Mesothelial cell of epicardium (in vitro differentiated cells): Measurements from ENCODE around the gene CABLES2. TPM values are rescaled to one million over a fixed set of nuclear protein-coding genes. Genes with fewer than 3 reads are reported as not detected.

Source experiments
- DNase-seq, 2 experiments: peaks; one replicate each; pipeline ENCODE4 v3.0.0; 2021; ENCODE audit warnings: low spot score in 2 of 2; ENCODE audit not compliant: unreplicated experiment in 2 of 2
- H3K27ac Mint-ChIP-seq: 2 replicates; pipeline ENCODE4 v1.8.0; 2021; ENCODE audit warnings: mixed read lengths
- H3K27me3 Mint-ChIP-seq: 2 replicates; pipeline ENCODE4 v1.8.0; 2021; ENCODE audit warnings: low read depth, mixed read lengths
- H3K36me3 Mint-ChIP-seq: 2 replicates; pipeline ENCODE4 v1.8.0; 2021; ENCODE audit warnings: mixed read lengths
- H3K4me1 Mint-ChIP-seq: 2 replicates; pipeline ENCODE4 v1.8.0; 2021; ENCODE audit warnings: mixed read lengths
- H3K4me3 Mint-ChIP-seq: 2 replicates; pipeline ENCODE4 v1.8.0; 2021; ENCODE audit warnings: mild to moderate bottlenecking, moderate library complexity, mixed read lengths
- H3K9me3 Mint-ChIP-seq: 2 replicates; pipeline ENCODE4 v1.8.0; 2021; ENCODE audit warnings: mixed read lengths
- CTCF ChIP-seq: fragments of 200-600 bp; sonication (generic); IDR thresholded peaks from one replicate; pipeline ENCODE4 v1.5.0; 2021; ENCODE audit warnings: antibody characterized with exemption; ENCODE audit not compliant: unreplicated experiment
- total RNA-seq: library from RNA; stranded (reverse); gene quantifications from 3 replicates; pipeline ENCODE4 v1.2.1, GENCODE V29; 2021

The CABLES2 gene
- total RNA-seq, 1 donor from 2014 or later: 23.7 TPM

DNA sequence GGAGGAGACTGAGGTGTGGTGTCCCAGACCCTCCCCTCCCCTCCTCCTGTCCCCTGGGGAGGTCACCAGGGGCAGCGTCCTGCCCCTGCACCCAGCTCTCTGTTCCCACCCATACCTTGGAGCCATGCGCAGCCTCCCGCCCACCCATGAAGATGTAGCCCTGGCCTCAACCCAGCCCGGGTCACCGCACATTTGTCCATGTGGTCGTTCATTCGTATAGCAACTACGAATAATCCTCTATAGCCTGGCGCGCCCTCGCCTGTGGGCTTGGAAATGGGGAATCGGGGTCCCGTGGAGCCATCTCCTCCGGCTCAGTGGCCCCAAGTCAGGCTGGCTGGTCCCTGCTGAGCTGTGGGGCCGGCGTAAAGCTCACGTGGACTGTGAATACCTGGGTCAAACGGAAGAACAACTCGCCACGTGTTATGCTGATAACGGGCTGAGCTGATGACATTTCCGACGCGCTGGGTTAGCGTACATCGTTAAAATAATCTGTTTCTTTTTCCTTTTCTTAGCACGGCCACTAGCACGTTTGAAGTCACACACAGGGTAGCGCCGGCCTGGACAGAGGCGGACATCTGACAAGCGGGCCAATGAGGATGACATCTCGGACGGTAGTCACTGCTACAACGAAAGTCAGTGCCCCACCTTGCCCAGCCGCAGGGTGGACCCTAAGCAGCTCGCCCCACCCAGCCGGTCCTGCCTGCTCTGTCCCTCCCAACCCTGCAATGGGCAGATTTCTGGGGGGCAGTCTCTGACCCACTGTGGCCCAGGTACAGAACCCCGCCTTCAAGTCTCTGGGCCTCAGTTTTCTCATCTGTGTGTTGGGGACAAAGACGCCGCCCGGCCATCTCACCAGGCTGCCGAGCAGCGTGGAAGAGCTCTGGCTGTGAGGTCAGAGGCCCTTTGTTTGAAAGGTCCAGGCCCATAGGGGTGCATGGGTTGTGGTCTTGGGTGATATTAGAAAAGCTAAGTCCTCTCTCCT is 40.1 kb upstream of the CABLES2 start:
- TF ChIP-seq CTCF: no peak
- Mint-ChIP-seq H3K27ac (no peak overlapping the region), H3K27me3 (peaks cover 2% of the 10 kb centered on the region), H3K4me1 (peaks cover 11% of the 10 kb centered on the region), H3K4me3 (no peak overlapping the region), H3K36me3 (no peaks in the 10 kb centered on the region), H3K9me3 (no peaks in the 10 kb centered on the region)
- no peak for DNase-seq

DNA sequence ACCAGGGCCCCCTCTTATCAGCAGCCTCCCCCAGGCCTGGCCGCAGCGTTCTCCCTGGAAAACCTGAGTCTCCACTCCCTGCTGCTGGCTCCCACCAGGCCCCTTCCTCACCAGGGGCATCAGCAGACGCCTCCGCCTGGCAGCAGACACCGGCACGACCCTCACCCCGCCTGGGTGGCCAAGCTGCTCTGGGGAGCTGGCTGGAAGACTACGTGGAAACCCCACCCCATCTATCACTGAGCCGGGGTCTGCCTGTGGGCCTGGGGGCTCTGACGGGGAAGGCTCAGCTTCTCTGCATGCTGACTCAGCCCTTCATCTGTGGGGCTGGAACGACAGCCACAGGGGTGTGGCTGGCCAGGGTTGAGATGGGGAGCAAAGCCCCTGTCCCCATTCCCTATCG is 39.4 kb upstream of the CABLES2 start:
- no peak for TF ChIP-seq CTCF
- H3K4me3 Mint-ChIP-seq: no peak overlapping the region
- no peaks in the 10 kb centered on the region for H3K9me3 Mint-ChIP-seq
- no peak for DNase-seq
- peaks cover 11% of the 10 kb centered on the region for H3K4me1 Mint-ChIP-seq
- peaks cover 2% of the 10 kb centered on the region for H3K27me3 Mint-ChIP-seq
- H3K27ac Mint-ChIP-seq: no peak overlapping the region
- H3K36me3 Mint-ChIP-seq: no peaks in the 10 kb centered on the region

DNA sequence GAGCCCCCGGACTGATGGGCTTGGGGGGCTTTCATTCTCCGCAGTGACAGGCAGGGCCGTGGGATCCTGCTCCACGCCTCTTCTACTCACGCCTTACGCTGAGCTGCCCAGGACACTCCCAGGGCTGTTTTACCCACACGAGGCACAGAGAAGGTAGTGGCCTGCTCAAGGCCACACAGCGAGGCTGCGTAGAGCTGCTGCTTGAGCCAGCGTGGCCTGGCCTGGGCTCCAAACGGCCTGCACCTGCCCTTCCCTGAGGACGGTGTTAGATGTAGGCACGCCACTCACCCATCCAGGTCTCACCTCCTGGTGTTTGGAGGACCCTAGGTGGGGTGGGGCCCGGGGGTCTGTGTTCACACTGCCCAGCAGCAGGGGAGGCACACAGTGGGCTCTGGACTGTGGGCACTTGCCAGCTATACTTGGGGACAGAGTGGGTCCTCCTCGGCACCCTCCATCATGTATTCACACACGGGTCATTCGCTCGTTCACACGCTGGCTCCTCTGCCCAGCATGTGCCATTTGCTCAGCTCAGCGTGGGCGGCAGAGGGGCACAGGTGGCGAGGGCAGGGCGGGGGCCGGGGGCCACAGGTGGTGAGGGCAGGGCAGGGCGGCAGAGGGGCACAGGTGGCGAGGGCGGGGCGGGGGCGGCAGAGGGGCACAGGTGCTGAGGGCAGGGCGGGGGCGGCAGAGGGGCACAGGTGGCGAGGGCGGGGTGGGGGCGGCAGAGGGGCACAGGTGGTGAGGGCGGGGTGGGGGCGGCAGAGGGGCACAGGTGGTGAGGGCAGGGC is 38.7 kb upstream of the CABLES2 start:
- Mint-ChIP-seq H3K36me3 (no peaks in the 10 kb centered on the region), H3K4me3 (no peak overlapping the region)

DNA sequence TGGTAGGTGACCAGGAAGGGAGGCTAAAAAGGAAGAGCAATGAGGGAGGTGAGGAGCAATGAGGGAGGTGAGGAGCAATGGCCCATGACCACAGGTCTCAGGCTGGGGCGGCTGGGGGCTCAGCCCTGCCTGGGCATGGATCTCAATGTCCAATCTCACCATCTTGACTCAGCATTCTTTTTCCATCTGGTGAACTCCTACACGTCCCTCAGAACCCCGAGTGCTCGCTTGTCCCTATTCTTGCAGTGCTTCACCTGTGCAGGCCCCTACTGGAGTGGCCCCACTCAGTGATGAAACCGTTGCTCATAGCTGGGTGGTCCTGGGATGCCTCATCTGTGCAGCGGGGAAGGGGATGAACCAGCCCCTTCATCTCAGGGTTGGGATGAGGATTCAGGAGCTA is 37.2 kb upstream of the CABLES2 start:
- H3K36me3 Mint-ChIP-seq: no peaks in the 10 kb centered on the region
- no peak overlapping the region for H3K27ac Mint-ChIP-seq
- H3K9me3 Mint-ChIP-seq: no peaks in the 10 kb centered on the region
- no peak for DNase-seq
- no peak for TF ChIP-seq CTCF
- H3K27me3 Mint-ChIP-seq: no peaks in the 10 kb centered on the region
- H3K4me1 Mint-ChIP-seq: peaks cover 18% of the 10 kb centered on the region
- H3K4me3 Mint-ChIP-seq: no peak overlapping the region

More for the DNA sequence above, 38.7 kb upstream of the CABLES2 start:
- no peak overlapping the region for H3K27ac Mint-ChIP-seq
- peaks cover 11% of the 10 kb centered on the region for H3K4me1 Mint-ChIP-seq
- peaks cover 2% of the 10 kb centered on the region for H3K27me3 Mint-ChIP-seq
- no peak for TF ChIP-seq CTCF
- DNase-seq: no peak
- no peaks in the 10 kb centered on the region for H3K9me3 Mint-ChIP-seq

- Mint-ChIP-seq H3K4me3 (no peak overlapping the region), H3K27me3 (no peaks in the 10 kb centered on the region), H3K36me3 (no peaks in the 10 kb centered on the region), H3K9me3 (no peaks in the 10 kb centered on the region), H3K4me1 (peaks cover 21% of the 10 kb centered on the region), H3K27ac (no peak overlapping the region)
- DNase-seq: no peak
- TF ChIP-seq CTCF: no peak
Measured at GRCh38 chr20:62441987-62442539, 35.0 kb upstream of the CABLES2 start.
